ENCODE results near the gene DDIAS. TPM values are rescaled to one million over a fixed set of nuclear protein-coding genes. Genes with fewer than 3 reads are reported as not detected.
"Not testable (repeated sequence)": the region's sequence is repeated elsewhere in the genome, so short reads cannot be mapped to it uniquely, and the experiment has no call there.

Gene DDIAS
- total RNA-seq, 1 donor from 2014 or later, result 3.7 TPM

DNA sequence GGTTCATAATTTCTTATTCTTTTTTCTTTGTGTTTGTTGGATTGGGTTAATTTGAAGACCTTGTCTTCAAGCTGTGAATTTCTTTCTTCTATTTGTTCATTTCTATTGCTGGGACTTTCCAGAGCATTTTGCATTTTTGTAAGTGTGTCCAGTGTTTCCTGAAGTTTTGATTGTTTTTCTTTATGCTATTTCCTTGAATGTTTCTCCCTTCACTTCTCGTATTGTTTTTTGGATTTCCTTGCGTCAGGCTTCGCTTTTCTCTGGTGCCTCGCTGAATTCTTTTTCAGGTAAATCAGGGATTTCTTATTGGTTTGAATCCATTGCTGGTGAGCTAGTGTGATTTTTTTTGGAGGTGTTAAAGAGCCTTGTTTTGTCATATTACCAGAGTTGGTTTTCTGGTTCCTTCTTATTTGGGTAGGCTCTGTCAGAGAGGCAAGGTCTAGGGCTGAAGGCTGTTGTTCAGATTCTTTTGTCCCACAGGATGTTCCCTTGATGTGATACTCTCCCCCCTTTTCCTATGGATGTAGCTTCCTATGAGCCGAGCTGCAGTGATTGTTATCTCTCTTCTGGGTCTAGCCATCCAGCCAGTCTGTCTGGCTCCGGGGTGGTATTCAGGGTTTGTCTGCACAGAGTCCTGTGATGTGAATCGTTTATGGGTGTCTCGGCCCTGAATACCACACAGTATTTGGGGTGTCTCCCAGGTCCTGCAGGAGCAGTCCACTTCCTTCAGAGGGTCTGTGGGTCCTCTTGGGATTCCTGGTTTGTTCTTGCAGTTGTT is 21.0 kb downstream of the DDIAS start:
- DNase-seq, result not testable (repeated sequence)

DNA sequence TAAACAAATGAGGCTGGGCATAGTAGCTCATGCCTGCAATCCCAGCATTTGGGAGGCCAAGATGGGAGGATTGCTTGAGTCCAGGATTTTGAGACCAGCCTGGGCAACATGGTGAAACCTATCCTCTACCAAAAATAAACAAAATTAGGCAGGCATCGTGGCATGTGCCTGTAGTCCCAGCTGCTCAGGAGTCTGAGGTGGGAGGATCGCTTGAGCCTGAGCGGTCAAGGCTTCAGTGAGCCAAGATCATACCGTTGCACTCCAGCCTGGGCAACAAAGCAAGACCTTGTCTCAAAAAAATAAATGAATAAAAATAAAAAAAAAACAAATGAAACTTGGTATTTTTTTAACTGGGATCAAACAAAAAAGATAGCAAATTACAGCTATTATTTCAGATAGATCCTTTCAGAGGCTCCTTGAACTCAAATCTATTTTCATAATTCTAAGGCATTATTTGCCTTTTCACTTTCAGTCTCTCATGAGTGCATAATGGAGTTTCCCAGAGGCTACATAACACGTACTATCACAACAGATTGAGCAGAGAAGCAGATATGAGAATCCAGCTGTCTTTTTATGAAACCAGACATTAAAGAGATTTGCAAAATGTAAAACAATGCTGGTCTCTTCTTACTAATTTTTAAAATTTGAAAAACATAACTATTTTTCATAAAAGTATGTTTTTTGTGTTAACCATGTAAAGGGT is 23.1 kb downstream of the DDIAS start:
- DNase-seq, result no peak

DNA sequence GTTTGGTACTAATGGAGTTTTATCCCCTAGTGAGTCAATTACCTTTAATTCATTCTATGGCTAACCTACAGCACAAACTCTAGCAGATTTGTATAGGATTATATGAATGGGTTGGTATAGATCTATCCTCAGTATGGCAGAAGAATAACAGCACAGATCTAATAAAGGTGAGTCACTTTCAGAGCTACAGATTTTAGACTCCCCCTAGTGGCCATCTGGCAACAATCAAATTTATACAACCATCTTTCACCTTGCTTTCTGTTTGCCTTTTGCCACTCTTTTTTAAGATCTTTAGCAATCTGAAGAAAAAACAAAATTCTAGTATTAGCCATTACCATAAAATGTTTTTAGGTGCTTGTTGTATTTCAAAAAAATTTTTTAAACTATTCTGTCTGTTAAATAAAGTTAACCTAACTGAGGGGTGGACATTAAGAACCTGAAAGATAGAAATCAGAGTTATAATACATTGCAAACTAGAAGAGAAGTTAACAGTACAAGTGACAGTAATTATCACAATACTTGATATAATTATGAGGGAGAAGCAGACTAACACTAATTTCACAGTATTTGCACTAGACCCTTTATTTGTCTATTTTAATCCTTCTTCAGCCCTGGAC is 25.8 kb downstream of the DDIAS start:
- peak; percentile 67 for DNase-seq

GRCh38 chr11:82929121-82929520 is 27.6 kb downstream of the DDIAS start:
- DNase-seq, result no peak

- no peak for DNase-seq
These were observed 28.7 kb downstream of the DDIAS start for GRCh38 chr11:82930229-82930628.

DNA sequence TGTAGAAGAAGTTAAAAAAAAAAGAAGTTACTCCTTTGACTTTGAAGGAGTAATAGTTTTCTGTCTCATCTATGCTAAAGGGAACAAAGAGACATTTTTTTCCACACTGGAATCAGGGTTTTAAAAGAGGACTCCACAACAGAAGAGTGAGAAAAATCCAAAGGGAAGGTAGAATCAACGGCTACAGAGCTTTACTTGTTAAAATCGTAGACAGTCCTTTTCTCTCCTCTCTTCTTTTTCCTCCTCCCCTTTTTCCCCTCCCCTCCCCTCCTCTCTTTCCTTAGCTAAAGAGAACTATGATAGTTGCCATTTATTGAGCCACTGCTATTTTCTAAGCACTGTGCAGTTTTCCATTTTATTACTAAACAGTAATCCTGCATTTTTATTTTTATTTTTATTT is 29.2 kb downstream of the DDIAS start:
- DNase-seq, result no peak

- DNase-seq, result no peak
These were observed 31.0 kb downstream of the DDIAS start for GRCh38 chr11:82932564-82932963.

GRCh38 chr11:82936261-82936660 is 34.7 kb downstream of the DDIAS start:
- no peak for DNase-seq

DNA sequence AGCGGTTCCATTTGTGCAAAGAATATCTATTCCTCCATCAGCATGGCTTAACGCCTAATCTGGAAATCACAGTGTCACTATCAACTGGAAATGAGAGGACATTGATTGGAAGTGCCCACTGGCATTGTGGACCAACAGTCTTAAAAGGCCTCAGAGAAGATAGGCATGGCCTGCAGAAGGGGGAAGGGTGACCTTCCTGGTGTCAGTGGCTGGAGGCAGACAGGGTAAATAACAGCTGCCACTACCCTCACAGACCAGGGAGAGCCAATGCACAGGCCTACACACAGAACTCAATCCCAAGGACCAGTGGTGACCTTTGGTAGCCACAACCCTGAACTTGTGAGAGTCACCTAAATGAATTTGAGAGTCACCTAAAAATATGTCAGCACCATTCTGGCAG is 36.0 kb downstream of the DDIAS start:
- no peak for DNase-seq

GRCh38 chr11:82939456-82939855 is 37.9 kb downstream of the DDIAS start:
- DNase-seq, result no peak

DNA sequence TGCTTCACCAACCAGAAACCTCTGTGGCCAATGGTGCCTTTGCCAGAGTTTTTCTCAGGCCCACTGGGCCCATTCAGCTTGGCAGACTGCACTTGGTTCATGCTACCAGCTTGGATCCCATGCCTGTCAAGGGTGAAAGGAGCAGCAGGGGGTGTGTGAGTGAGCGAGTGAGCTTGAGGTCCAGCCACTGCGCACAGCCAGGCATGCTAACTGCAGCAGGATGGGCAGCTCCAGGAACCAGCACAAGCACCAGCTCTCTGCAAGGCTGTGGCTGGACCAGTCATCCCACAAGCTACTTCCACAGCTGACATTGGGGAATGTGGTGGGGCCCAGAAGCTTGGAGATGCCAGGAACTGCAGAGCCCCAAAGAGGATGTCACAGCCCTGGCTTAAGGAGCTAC is 40.8 kb downstream of the DDIAS start:
- no peak for DNase-seq

GRCh38 chr11:82943430-82943829 is 41.9 kb downstream of the DDIAS start:
- not testable (repeated sequence) for DNase-seq

DNA sequence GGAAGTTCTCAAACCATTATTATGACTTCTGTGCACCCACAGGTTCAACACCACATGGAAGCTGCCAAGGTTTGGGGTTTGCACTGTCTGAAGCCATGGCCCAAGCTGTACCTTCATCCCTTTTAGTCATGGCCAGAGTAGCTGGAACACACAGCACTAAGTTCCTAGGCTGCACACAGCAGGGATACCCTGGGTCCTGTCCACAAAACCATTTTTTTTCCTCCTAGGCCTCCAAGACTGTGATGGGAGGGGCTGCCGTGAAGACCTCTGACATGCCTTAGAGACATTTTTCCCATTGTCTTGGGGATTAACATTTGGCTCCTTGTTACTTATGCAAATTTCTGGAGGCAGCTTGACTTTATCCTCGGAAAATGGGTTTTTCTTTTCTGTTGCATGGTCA is 42.7 kb downstream of the DDIAS start:
- DNase-seq, result no peak

- not testable (repeated sequence) for DNase-seq
These were observed 43.5 kb downstream of the DDIAS start for GRCh38 chr11:82945041-82945440.

GRCh38 chr11:82945682-82946081 is 44.1 kb downstream of the DDIAS start:
- DNase-seq, result no peak

DNA sequence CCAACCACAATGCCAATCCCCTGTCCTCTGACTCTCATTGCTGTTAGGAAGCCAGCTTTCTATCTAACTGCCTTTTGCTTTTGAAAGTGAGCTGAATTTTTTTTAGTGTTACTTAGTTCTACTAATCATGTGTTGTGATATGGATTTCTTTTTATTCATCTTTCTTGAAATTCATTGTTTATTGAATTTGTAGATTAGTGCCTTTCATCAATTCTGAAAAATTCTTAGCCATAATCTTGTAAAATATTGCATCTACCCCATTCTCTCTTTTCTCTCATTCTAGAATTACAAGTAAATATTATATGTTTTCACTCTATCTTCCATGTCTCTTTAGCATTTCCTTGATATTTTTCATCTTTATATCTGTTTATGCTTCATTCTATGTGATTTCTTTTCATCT is 47.8 kb downstream of the DDIAS start:
- DNase-seq, result no peak

GRCh38 chr11:82950502-82950901 is 49.0 kb downstream of the DDIAS start:
- DNase-seq, result not testable (repeated sequence)

- DNase-seq, result not testable (repeated sequence)
These were observed 54.4 kb downstream of the DDIAS start for GRCh38 chr11:82955736-82956453.

GRCh38 chr11:82959987-82960778 is 58.6 kb downstream of the DDIAS start:
- DNase-seq, result no peak

DNA sequence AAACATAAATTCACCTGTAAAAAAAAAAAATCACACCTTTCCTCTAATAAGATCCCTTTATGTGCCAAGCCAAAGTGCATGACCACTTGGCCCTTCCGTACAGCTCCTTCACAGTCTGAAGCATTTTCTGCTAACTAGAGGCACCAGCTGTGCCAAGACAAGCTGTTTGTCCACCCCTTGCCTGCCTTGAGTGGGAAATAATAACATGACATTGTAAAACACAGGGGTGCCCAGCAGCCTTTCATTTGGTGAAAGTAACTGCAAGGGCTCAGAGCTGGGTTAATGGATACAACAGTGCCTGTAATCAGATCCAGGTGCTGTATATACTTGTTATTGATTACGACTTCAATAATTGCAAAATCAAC is 59.2 kb downstream of the DDIAS start:
- DNase-seq, result no peak

GRCh38 chr11:82962021-82962420 is 60.5 kb downstream of the DDIAS start:
- DNase-seq, result not testable (repeated sequence)

DNA sequence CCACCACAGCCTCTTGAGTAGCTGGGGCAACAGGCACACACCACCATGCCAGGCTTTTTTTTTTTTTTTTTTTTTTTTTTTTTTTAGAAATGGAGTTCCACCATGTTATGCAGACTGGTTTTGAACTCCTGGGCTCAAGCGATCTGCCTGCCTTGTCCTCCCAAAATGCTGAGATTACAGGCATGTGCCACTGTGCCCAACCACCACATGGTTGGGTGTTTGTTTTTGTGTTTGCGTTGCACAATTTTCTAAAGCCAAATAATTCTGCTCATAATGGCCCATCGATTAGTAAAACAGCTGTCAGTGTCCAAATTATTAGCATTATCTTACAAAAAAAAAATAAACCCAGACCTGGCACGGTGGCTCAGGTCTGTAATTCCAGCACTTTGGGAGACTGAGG is 65.8 kb downstream of the DDIAS start:
- DNase-seq, result no peak

Data from tongue (tissue), 2 donors.